ENCODE results near the gene KERA. TPM values are rescaled to one million over a fixed set of nuclear protein-coding genes. Genes with fewer than 3 reads are reported as not detected.

KERA gene
- total and polyA plus RNA-seq, 2 donors (not counting 1 experiment from before 2014, with no cell fraction given), result not detected

DNA sequence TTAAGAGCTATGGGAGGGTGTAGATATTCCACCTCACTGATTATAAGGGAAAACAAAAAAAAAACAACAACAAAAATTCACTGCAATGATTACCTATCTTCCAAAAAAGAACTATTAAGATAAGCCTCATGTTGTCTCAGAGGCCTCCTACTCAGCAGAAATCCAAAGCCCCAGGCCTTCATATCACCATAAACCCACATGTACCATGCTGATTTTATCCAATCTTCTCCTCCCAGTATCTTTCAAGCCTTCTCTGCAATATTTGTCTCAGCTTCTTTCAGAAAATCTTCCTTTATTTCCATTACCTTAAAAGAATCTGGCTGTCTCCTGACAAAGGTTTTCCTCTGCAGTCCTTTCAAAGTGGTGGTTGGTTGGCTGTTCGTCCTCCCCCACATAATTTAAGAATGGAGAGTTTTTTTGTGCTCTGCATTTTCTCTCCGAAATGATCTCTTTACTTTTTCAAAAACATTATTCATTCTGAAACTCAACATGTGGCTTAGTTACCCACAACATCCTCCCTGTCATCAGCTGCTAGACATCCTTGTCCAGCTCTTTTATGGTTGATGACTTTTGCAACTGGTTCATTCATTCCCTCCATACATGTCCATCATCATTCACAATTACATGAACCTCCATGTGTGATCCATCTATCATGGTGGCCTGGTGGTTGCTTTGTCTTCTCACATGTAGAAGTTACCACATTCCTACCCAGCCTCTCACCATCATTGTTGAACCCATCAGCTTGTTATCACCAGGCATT, 50.1 kb downstream of the KERA start:
- no peak overlapping the region for H3K4me2 ChIP-seq (replicated peaks; ENCODE audit: low read depth, low read length, poor library complexity, severe bottlenecking)
- H3K4me3 Mint-ChIP-seq, result no peak overlapping the region

DNA sequence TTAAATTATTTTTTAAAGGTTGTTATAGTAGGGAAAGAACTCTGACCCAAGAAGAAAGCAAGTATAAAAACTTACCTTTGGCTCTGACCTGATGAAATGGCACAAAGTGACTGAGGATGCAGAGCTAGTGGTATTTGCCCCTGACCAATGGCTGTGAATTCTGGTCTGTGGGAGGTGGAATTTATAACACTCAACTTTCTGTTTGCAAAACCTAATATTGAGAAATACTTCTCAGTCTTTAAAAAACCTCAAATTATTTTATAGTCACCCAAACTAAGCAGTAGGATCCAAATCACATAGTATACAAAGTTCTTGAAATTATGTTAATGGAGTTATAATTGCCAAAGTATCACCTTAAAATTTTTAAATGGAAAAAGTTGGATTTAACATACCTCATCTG, 53.0 kb downstream of the KERA start, which contains the start of gene EPYC:
EPYC (minus strand) TSS at position 101 of the 400 bp plus-strand sequence. CDS start 2,407 bp downstream, outside the sequence.
- intact Hi-C loops (cut with micrococcal nuclease), result no loop called here
- no peak for ATAC-seq (ENCODE audit: low read depth)
- TF ChIP-seq EZH2 (IDR thresholded peaks at IDR 0.05; ENCODE audit: borderline replicate concordance, insufficient read depth, low read depth, low read length, poor library complexity, severe bottlenecking), result no peak
- TF ChIP-seq, protein P1, sequence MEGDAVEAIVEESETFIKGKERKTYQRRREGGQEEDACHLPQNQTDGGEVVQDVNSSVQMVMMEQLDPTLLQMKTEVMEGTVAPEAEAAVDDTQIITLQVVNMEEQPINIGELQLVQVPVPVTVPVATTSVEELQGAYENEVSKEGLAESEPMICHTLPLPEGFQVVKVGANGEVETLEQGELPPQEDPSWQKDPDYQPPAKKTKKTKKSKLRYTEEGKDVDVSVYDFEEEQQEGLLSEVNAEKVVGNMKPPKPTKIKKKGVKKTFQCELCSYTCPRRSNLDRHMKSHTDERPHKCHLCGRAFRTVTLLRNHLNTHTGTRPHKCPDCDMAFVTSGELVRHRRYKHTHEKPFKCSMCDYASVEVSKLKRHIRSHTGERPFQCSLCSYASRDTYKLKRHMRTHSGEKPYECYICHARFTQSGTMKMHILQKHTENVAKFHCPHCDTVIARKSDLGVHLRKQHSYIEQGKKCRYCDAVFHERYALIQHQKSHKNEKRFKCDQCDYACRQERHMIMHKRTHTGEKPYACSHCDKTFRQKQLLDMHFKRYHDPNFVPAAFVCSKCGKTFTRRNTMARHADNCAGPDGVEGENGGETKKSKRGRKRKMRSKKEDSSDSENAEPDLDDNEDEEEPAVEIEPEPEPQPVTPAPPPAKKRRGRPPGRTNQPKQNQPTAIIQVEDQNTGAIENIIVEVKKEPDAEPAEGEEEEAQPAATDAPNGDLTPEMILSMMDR (IDR thresholded peaks at IDR 0.05), result no peak

More for the DNA sequence above, 50.1 kb downstream of the KERA start:
- Histone ChIP-seq H3K4me3 (ENCODE audit: control extremely low read depth in 1 of 5, extremely low read depth in 1 of 5, insufficient read depth in 1 of 5, low read depth in 2 of 5, low read length in 4 of 5) (no peak overlapping the region), H3K27me3 (replicated peaks in 1 of 4; ENCODE audit: control extremely low read depth in 1 of 4, control insufficient read depth in 3 of 4, insufficient read depth in 4 of 4, low read length in 3 of 4) (no peaks in the 10 kb centered on the region), H2AFZ (ENCODE audit: insufficient read depth, low read depth, low read length, poor library complexity, severe bottlenecking) (no peak overlapping the region), H4K20me1 (ENCODE audit: control insufficient read depth, insufficient read depth, low read length, poor library complexity, severe bottlenecking) (no peaks in the 10 kb centered on the region), H3K4me1 (ENCODE audit: control insufficient read depth in 2 of 2, insufficient read depth in 2 of 2, low read length in 2 of 2) (no peaks in the 10 kb centered on the region), H3K36me3 (replicated peaks in 1 of 2; ENCODE audit: control extremely low read depth in 1 of 2, control insufficient read depth in 1 of 2, extremely low read depth in 1 of 2, insufficient read depth in 2 of 2, low read length in 1 of 2) (no peaks in the 10 kb centered on the region), H3K9ac (ENCODE audit: low read length) (no peak overlapping the region), H3K27ac (ENCODE audit: low read length in 2 of 2) (no peak overlapping the region), H3K79me2 (ENCODE audit: control insufficient read depth, insufficient read depth, low read length) (no peaks in the 10 kb centered on the region), H3K9me3 (ENCODE audit: control extremely low read depth in 1 of 3, control insufficient read depth in 2 of 3, insufficient read depth in 1 of 3, low read length in 2 of 3) (no peaks in the 10 kb centered on the region)
- DNase-seq (no peak), ATAC-seq (ENCODE audit: low read depth) (no peak)
- TF ChIP-seq EZH2 (IDR thresholded peaks at IDR 0.05; ENCODE audit: borderline replicate concordance, insufficient read depth, low read depth, low read length, poor library complexity, severe bottlenecking), result no peak
- TF ChIP-seq, protein P1 (IDR thresholded peaks at IDR 0.05), result no peak
- ChIA-PET POLR2A (no interaction called here), CTCF (no interaction called here)
- no peaks in the 10 kb centered on the region for H3K9me3 Mint-ChIP-seq (ENCODE audit: insufficient read depth)
- H3K27me3 Mint-ChIP-seq, result peaks cover 11% of the 10 kb centered on the region
- no CpG with 5 or more reads among the region's 2 CpGs for WGBS (ENCODE audit: insufficient coverage)
- H3K27ac Mint-ChIP-seq, result no peak overlapping the region
- intact Hi-C loops (cut with micrococcal nuclease), result no loop called here
- no peaks in the 10 kb centered on the region for H3K4me1 Mint-ChIP-seq

More for the DNA sequence above, 53.0 kb downstream of the KERA start, which contains the start of gene EPYC:
- POLR2A ChIA-PET, result no interaction called here
- Histone ChIP-seq H3K36me3 (replicated peaks in 1 of 2; ENCODE audit: control extremely low read depth in 1 of 2, control insufficient read depth in 1 of 2, extremely low read depth in 1 of 2, insufficient read depth in 2 of 2, low read length in 1 of 2) (no peaks in the 10 kb centered on the region), H3K4me1 (ENCODE audit: control insufficient read depth in 2 of 2, insufficient read depth in 2 of 2, low read length in 2 of 2) (no peaks in the 10 kb centered on the region), H3K4me3 (ENCODE audit: control extremely low read depth in 1 of 5, extremely low read depth in 1 of 5, insufficient read depth in 1 of 5, low read depth in 2 of 5, low read length in 4 of 5) (no peak within 1 kb of the TSS), H2AFZ (ENCODE audit: insufficient read depth, low read depth, low read length, poor library complexity, severe bottlenecking) (no peak within 1 kb of the TSS), H3K79me2 (ENCODE audit: control insufficient read depth, insufficient read depth, low read length) (no peaks in the 10 kb centered on the region), H3K4me2 (replicated peaks; ENCODE audit: low read depth, low read length, poor library complexity, severe bottlenecking) (no peak within 1 kb of the TSS), H3K9ac (ENCODE audit: low read length) (no peak within 1 kb of the TSS), H4K20me1 (ENCODE audit: control insufficient read depth, insufficient read depth, low read length, poor library complexity, severe bottlenecking) (no peaks in the 10 kb centered on the region), H3K27me3 (replicated peaks in 1 of 4; ENCODE audit: control extremely low read depth in 1 of 4, control insufficient read depth in 3 of 4, insufficient read depth in 4 of 4, low read length in 3 of 4) (no peaks in the 10 kb centered on the region), H3K9me3 (ENCODE audit: control extremely low read depth in 1 of 3, control insufficient read depth in 2 of 3, insufficient read depth in 1 of 3, low read length in 2 of 3) (no peaks in the 10 kb centered on the region), H3K27ac (ENCODE audit: low read length in 2 of 2) (no peak within 1 kb of the TSS)
- no peak for DNase-seq
- Mint-ChIP-seq H3K9me3 (ENCODE audit: insufficient read depth) (no peaks in the 10 kb centered on the region), H3K27me3 (peaks cover 13% of the 10 kb centered on the region), H3K27ac (no peak within 1 kb of the TSS), H3K4me3 (no peak within 1 kb of the TSS), H3K4me1 (no peaks in the 10 kb centered on the region)
- CTCF ChIA-PET, result interaction anchor here (1.0 kb wide), 1 partner anchor 59 kb away, joined by 3 read pairs; no protein-coding TSS in a partner anchor
